B cell (primary cell): Measurements from ENCODE around the gene BST2.

Experiments used
- EZH2 ChIP-seq: IDR thresholded peaks from 2 replicates; pipeline ENCODE4 v1.6.1; 2012; ENCODE audit warnings: borderline replicate concordance, low read depth, mild to moderate bottlenecking, moderate library complexity, low read length; ENCODE audit not compliant: insufficient read depth, poor library complexity, severe bottlenecking
- TF ChIP-seq, protein P1 (sequence below): fragments of 200-600 bp; IDR thresholded peaks from one replicate; pipeline ENCODE4 v1.8.0; 2022; ENCODE audit warnings: antibody characterized with exemption, mild to moderate bottlenecking

DNA sequence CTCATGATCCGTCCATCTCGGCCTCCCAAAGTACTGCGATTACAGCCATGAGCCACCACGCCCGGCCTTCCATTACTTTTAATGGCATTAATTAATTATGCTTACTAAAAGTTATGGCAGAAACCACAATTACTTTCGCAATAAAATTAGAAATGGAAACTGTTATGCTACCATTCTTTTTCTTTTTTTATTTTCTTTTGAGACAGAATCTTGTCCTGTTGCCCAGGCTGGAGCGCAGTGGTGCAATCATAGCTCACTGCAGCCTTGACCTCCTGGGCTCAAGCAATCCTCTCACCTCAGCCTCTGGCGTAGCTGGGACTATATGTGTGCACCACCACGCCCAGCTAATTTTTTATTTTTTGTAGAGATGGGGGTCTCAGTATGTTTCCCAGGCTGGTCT, 4.6 kb upstream of the BST2 start:
- TF ChIP-seq, protein P1, sequence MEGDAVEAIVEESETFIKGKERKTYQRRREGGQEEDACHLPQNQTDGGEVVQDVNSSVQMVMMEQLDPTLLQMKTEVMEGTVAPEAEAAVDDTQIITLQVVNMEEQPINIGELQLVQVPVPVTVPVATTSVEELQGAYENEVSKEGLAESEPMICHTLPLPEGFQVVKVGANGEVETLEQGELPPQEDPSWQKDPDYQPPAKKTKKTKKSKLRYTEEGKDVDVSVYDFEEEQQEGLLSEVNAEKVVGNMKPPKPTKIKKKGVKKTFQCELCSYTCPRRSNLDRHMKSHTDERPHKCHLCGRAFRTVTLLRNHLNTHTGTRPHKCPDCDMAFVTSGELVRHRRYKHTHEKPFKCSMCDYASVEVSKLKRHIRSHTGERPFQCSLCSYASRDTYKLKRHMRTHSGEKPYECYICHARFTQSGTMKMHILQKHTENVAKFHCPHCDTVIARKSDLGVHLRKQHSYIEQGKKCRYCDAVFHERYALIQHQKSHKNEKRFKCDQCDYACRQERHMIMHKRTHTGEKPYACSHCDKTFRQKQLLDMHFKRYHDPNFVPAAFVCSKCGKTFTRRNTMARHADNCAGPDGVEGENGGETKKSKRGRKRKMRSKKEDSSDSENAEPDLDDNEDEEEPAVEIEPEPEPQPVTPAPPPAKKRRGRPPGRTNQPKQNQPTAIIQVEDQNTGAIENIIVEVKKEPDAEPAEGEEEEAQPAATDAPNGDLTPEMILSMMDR: no peak
- TF ChIP-seq EZH2: no peak
